ENCODE data around the gene BRPF1.

BRPF1 gene

DNA sequence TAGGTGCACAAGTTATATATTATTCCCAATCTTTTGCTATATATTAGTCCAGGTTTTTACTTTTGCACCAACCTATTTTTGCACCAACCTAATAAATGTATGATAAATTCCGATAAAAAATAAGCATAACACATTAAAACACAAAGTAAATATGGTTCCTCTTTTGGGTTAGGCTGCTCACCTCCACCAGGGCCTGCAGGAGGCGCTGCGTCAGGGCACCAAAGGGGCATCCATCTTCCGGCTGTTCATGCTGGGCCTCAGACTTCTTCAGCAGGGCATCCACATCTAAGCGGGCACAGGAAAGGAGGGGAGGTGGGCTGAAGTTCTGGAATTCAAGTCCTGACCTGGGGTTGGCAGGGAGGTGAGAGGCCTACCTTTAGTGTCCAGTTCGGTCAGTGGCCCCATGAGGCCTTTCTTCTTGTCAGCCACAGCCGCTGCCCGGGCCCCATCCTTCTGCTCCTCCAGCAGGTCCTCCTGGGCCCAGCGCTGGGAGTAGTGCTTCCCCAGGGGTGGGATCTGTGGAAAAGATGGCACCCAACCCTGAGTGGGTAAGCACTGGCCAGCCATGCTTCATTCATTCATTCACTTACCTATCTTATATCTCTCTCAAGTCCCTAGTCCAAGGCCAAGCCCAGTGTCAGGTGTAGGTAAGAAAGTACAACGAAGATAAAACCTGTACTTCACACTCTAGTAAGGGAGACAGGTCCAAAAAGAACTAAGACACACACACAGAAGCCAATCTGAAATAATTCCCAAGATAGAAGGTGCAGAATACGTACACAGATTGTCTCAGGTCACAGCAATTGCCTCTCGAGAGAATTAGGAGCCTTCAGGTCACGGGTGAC is 55.5 kb downstream of the BRPF1 start:
- DNase-seq (ENCODE audit: low spot score), result no peak

DNA sequence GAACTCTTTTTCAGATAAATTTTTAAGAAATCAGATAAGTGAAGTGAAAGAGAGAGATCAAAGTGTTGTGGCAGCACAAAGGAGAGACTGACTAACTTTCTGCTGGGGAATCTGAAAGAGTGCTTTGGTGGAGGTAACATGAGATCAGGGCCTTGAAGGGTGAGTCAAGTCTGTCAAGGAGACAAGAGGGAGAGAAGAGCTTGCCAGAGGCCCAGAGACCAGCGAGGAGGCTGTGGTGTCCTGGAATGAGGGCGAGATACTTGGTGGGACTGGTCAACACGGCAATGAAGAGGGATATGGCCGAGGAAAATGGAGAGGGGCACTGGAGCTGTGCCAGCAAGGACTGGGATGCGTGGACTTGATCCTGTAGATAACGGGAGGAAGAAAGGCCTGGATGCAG is 56.2 kb downstream of the BRPF1 start:
- no peak for DNase-seq (ENCODE audit: low spot score)

DNA sequence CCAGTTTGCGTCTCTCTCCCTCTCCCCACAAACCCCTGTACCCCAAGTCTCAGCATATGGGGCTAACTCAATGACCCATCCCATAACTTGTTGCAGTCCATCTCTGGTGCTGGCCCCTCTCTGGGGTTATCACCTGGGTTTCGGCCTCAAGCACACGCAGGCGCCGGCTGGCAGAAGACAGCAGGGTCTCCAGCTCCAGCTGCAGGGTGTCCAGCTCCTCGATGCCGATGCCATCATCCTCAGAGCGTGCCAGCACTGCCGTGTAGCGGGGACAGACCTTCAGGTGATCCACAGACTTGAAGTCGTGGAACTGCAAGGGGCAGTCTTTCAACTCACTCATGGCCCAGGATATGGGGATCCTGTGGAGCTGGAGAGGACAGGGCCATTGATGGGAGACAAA is 59.6 kb downstream of the BRPF1 start:
- no peak for DNase-seq (ENCODE audit: low spot score)

DNA sequence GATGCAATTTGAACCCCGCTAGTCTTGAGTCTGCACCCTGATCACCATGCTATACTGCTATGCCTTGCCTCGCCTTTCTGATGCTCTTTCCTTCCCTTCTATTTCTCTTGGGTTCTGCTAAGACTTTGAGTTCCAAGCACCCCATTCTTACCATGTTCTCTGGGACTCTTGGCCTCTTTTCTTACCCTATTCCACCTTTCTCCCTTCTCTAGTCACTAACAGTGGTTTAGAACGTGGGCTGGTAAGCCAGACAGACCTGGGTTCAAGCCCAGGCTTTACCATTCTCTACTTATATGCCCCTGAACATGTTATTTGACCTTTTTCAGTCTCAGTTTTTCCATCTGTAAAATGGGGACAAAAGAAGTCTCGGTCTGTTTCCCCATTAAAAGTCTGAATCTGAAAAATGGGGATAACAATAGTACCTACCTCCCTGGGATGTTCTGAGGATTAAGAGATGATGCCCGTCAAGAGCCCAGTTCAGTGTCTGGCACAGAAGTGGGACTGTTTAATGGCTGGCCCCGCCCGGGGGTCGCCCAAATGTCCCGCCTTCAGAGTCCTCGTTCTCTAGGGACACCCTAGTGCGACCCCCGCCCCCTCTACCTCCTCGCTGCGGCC is 60.4 kb downstream of the BRPF1 start:
- DNase-seq (ENCODE audit: low spot score), result no peak

DNA sequence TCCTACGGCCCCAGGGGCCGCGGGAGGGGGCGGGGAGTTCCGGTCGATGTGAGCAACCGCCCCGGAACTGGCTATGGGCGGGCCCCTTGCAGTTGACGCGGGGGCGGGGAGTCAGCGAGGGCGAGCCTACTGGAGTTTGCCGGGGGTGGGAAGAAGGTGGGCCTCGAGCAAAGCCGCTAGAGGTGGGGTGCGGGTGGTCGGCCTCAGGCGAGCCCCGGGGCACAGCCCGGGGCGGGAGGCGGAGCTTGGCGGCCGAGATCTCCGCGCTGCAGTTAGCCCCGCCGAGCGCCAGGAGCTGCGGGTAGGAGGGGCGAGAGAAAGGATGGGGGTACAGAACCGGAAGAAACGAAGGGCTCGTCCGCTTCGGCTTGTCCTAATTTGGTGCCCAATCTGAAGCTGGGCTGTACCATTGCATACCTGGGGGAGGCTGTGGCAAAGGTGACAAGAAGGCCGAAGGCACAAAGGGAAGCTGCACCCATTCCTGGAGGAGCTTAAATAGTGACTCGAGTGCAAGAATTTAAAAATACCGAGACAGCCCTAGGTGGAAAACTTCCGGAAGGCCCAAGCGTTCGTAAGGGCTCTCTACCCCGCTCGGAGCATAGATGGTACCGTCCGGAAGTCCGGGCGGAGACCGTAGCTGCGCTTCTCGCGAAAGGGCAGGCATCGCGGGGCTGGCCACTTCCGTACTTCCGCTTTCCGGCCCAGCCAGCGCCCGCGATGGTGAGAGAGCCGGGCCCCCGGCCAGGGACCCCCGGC is 61.0 kb downstream of the BRPF1 start, which contains the start of the genes ARPC4 and TADA3:
Gene ARPC4 (plus strand): TSS at position 678 of the 756 bp plus-strand sequence. CDS start 40 bp downstream, at position 718.
Gene TADA3 (minus strand): TSS at position 69 of the 756 bp plus-strand sequence. CDS start 1,007 bp downstream, outside the sequence.
- DNase-seq (ENCODE audit: low spot score), result peak; percentile 97

DNA sequence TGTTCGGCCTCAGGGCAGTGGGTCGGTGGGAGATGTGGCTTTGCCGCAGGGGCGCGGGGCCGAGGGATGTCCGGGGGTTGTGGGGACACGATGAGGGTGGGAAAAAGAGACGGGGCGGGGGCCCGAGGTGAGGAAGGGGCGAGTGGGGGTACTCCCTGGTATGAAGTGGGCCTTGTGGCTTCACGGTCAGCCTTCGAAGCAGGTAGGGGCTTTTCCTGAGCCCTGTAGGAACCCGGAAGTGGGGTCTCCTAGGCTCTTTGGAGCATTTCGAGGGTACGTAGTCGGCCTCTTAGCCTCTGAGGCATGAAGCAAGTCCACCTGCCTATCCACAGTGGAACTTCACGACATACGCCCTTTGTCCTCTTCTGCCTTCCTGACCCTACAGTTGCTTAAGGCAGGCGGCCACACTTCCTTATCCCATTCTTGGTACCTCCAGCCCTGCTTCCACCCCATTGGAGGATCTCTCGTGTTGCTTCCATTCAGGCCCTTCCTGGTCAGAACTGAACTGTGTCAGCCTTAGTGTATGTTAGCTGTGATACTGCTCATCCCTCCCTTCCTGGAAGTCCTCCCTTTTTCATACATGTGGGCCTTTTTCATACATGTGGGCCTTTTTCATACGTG is 61.7 kb downstream of the BRPF1 start:
- no peak for DNase-seq (ENCODE audit: low spot score)

DNA sequence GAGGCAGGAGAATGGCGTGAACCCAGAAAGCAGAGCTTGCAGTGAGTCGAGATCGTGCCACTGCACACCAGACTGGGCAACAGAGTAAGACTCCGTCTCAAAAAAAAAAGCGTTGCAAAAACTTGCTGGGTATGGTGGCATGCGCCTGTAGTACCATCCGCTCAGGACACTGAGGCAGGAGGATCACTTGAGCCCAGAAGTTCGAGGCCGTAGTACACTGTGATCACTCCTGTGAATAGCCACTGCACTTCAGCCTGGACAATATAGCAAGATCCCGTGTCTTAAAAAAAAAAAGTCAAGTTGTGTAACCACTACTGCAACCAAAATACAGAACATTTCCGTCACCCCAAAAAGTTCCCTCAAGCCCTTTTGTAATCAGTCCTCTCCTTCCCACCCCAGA is 62.9 kb downstream of the BRPF1 start:
- no peak for DNase-seq (ENCODE audit: low spot score)

DNA sequence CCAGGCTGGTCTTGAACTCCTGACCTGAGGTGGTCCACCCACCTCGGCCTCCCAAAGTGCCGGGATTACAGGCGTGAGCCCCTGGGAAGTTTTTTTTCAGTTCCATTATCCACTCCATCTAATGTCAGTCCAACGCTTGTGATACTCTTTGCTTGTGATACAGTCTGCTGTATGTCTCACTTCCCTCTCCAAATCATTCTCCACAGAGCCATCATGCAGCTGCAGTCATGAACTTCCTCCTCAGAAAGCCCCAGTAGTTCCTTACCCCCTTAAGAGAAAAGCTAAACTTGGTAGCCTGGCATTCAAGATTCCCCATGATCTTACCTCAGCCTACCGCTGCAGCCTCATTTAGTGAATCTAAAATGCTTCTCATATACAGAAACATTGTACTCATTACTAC is 63.7 kb downstream of the BRPF1 start:
- no peak for DNase-seq (ENCODE audit: low spot score)

DNA sequence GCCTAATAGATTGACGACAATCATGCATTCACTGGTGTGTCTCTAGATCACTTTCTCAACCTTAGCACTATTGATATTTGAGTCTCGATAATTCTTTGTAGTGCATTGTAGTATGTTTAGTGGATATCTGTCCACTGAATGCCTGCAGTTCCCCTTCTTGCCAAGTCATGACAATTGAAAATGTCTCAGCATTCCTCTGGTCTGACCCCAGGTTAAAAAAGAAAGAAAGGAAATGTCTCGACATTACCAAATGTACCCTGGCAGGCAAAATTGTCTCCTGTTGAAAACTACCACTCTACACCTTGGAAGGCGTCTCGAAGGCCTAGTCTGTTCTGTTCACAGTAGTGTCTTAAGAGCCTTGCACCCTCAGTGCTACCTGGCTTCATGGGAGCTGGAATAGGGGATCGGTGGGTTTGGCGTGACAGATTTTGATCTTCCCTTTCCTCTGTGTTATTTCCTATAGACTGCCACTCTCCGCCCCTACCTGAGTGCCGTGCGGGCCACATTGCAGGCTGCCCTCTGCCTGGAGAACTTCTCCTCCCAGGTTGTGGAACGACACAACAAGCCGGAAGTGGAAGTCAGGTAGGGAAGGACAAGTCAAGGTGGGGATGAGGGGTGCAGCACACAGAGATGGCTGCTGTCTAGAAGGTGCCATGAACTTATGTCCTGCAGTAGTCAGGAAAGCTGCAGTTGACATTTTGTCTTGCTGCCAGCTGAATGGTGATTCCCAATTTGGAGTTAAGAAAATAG is 65.8 kb downstream of the BRPF1 start:
- DNase-seq (ENCODE audit: low spot score), result no peak

Data from left forelimb (tissue), 1 donor.